Natural killer cell treated with Interleukin-12 subunit alpha and Interleukin-12 subunit beta and Interleukin-15 and Interleukin-18, amount 100 ng/mL, for 72 hours (primary cell): ENCODE data around the gene C16orf92. TPM values are rescaled to one million over a fixed set of nuclear protein-coding genes. Genes with fewer than 3 reads are reported as not detected.
A peak's percentile ranks its signal among the peaks of the same experiment; 100 is the strongest.
"Not testable (repeated sequence)": the region's sequence is repeated elsewhere in the genome, so short reads cannot be mapped to it uniquely, and the experiment has no call there.

Experiments used
- ATAC-seq, 2 donors: fragments of 150-1000 bp; cut with Tn5 transposase in 1 of 2; sonication (Bioruptor Pico), chemical (Tn5 transposase) in 1 of 2; 2 replicates each; pipeline ENCODE4 v1.10.0; 2021
- DNase-seq: peaks from one replicate; pipeline ENCODE4 v3.0.0; 2022; ENCODE audit warnings: low spot score
- H3K27ac Mint-ChIP-seq, 2 donors: 1 replicate in 1 of 2; 2 replicates in 1 of 2; pipeline ENCODE4 v1.8.0; 2022; ENCODE audit warnings: mixed read lengths in 2 of 2, mild to moderate bottlenecking in 1 of 2, moderate library complexity in 1 of 2
- H3K27me3 Mint-ChIP-seq, 2 donors: 1 replicate in 1 of 2; 2 replicates in 1 of 2; pipeline ENCODE4 v1.8.0; 2022; ENCODE audit warnings: mixed read lengths in 2 of 2
- H3K36me3 Mint-ChIP-seq: one replicate; pipeline ENCODE4 v1.8.0; 2022; ENCODE audit warnings: mixed read lengths
- H3K4me1 Mint-ChIP-seq, 2 donors: 1 replicate in 1 of 2; 2 replicates in 1 of 2; pipeline ENCODE4 v1.8.0; 2022; ENCODE audit warnings: low read depth in 2 of 2, mixed read lengths in 2 of 2, mild to moderate bottlenecking in 1 of 2
- H3K4me3 Mint-ChIP-seq: one replicate; pipeline ENCODE4 v1.8.0; 2022; ENCODE audit warnings: mixed read lengths
- H3K9me3 Mint-ChIP-seq: 2 replicates; pipeline ENCODE4 v1.8.0; 2022; ENCODE audit warnings: mixed read lengths
- total RNA-seq, 2 donors: library from RNA; stranded (reverse); gene quantifications; one replicate each; pipeline ENCODE4 v1.2.3, GENCODE V29; 2022

The C16orf92 gene
- total RNA-seq, 2 donors from 2014 or later = not detected

GRCh38 chr16:30017277-30017656 is 5.7 kb upstream of the C16orf92 start:
- H3K4me3 Mint-ChIP-seq = no peak overlapping the region
- H3K9me3 Mint-ChIP-seq = no peaks in the 10 kb centered on the region
- DNase-seq (no peak), ATAC-seq (no peak)
- H3K36me3 Mint-ChIP-seq = no peaks in the 10 kb centered on the region
- H3K27me3 Mint-ChIP-seq = peaks cover under 1 to 9% of the 10 kb centered on the region in 2 donors
- H3K4me1 Mint-ChIP-seq = peaks cover 7% of the 10 kb centered on the region in 2 donors
- H3K27ac Mint-ChIP-seq = peak overlapping the region in 1 of 2 donors; percentile 12

GRCh38 chr16:30017937-30018336 is 5.1 kb upstream of the C16orf92 start:
- not testable (repeated sequence) for H3K27me3 Mint-ChIP-seq, ATAC-seq

GRCh38 chr16:30018731-30019158 is 4.3 kb upstream of the C16orf92 start:
- Mint-ChIP-seq H3K4me1 (peaks cover 7% of the 10 kb centered on the region in 2 donors), H3K36me3 (no peaks in the 10 kb centered on the region), H3K27ac (no peak overlapping the region), H3K4me3 (no peak overlapping the region), H3K9me3 (no peaks in the 10 kb centered on the region), H3K27me3 (peaks cover 0 to 9% of the 10 kb centered on the region in 2 donors)
- DNase-seq = no peak
- no peak for ATAC-seq

More at GRCh38 chr16:30017937-30018336, 5.1 kb upstream of the C16orf92 start:
- H3K27ac Mint-ChIP-seq, DNase-seq, H3K36me3 Mint-ChIP-seq, H3K4me3 Mint-ChIP-seq, H3K4me1 Mint-ChIP-seq, H3K9me3 Mint-ChIP-seq: not testable (repeated sequence)

GRCh38 chr16:30023586-30023985 is 588 bp downstream of the C16orf92 start:
- peaks cover 7 to 10% of the 10 kb centered on the region in 2 donors for H3K4me1 Mint-ChIP-seq
- H3K36me3 Mint-ChIP-seq = no peaks in the 10 kb centered on the region
- DNase-seq (peak; percentile 28), ATAC-seq (no peak)
- H3K27me3 Mint-ChIP-seq = peaks cover 18 to 20% of the 10 kb centered on the region in 2 donors
- no peaks in the 10 kb centered on the region for H3K9me3 Mint-ChIP-seq
- H3K4me3 Mint-ChIP-seq = no peak overlapping the region
- H3K27ac Mint-ChIP-seq = no peak overlapping the region

GRCh38 chr16:30024451-30024850 is 1.5 kb downstream of the C16orf92 start:
- no peak overlapping the region for H3K27ac Mint-ChIP-seq
- H3K4me1 Mint-ChIP-seq = peaks cover 7 to 10% of the 10 kb centered on the region in 2 donors
- H3K27me3 Mint-ChIP-seq = peaks cover 22 to 23% of the 10 kb centered on the region in 2 donors
- no peak overlapping the region for H3K4me3 Mint-ChIP-seq
- DNase-seq (peak; percentile 29), ATAC-seq (no peak)
- H3K36me3 Mint-ChIP-seq = no peaks in the 10 kb centered on the region
- no peaks in the 10 kb centered on the region for H3K9me3 Mint-ChIP-seq

GRCh38 chr16:30025156-30025555 is 2.2 kb downstream of the C16orf92 start:
- no peak overlapping the region for H3K27ac Mint-ChIP-seq
- peaks cover 29 to 30% of the 10 kb centered on the region in 2 donors for H3K27me3 Mint-ChIP-seq
- DNase-seq = peak; percentile 55
- no peak for ATAC-seq
- no peaks in the 10 kb centered on the region for H3K9me3 Mint-ChIP-seq
- no peak overlapping the region for H3K4me3 Mint-ChIP-seq
- peaks cover 7 to 10% of the 10 kb centered on the region in 2 donors for H3K4me1 Mint-ChIP-seq
- no peaks in the 10 kb centered on the region for H3K36me3 Mint-ChIP-seq

GRCh38 chr16:30025574-30025973 is 2.6 kb downstream of the C16orf92 start:
- Mint-ChIP-seq H3K9me3 (no peaks in the 10 kb centered on the region), H3K27ac (no peak overlapping the region), H3K36me3 (no peaks in the 10 kb centered on the region), H3K27me3 (peaks cover 31% of the 10 kb centered on the region in 2 donors), H3K4me3 (no peak overlapping the region), H3K4me1 (peaks cover 7 to 10% of the 10 kb centered on the region in 2 donors)
- ATAC-seq (no peak), DNase-seq (peak; percentile 56)

- Mint-ChIP-seq H3K27me3 (peaks cover 31 to 32% of the 10 kb centered on the region in 2 donors), H3K4me3 (no peak overlapping the region), H3K9me3 (no peaks in the 10 kb centered on the region), H3K4me1 (peaks cover under 1 to 3% of the 10 kb centered on the region in 2 donors), H3K36me3 (no peaks in the 10 kb centered on the region), H3K27ac (no peak overlapping the region)
- DNase-seq = peak; percentile 25
- no peak for ATAC-seq
Measured at GRCh38 chr16:30026449-30026848, 3.5 kb downstream of the C16orf92 start.

- H3K27me3 Mint-ChIP-seq = peaks cover 37 to 39% of the 10 kb centered on the region in 2 donors
- peak; percentile 49 for DNase-seq
- no peak overlapping the region for H3K4me3 Mint-ChIP-seq
- no peak overlapping the region for H3K27ac Mint-ChIP-seq
- H3K9me3 Mint-ChIP-seq = no peaks in the 10 kb centered on the region
- peaks cover 4 to 6% of the 10 kb centered on the region in 2 donors for H3K4me1 Mint-ChIP-seq
- no peak for ATAC-seq
- H3K36me3 Mint-ChIP-seq = no peaks in the 10 kb centered on the region
Measured at GRCh38 chr16:30027588-30028437, 4.8 kb downstream of the C16orf92 start.

- Mint-ChIP-seq H3K4me1 (peaks cover 4 to 6% of the 10 kb centered on the region in 2 donors), H3K36me3 (no peaks in the 10 kb centered on the region), H3K9me3 (no peaks in the 10 kb centered on the region), H3K27me3 (peaks cover 37 to 39% of the 10 kb centered on the region in 2 donors), H3K4me3 (no peak overlapping the region), H3K27ac (no peak overlapping the region)
- DNase-seq (peak; percentile 46), ATAC-seq (no peak)
Measured at GRCh38 chr16:30028438-30029076, 5.6 kb downstream of the C16orf92 start.

GRCh38 chr16:30030011-30030685 is 7.2 kb downstream of the C16orf92 start:
- H3K36me3 Mint-ChIP-seq = no peaks in the 10 kb centered on the region

GRCh38 chr16:30030841-30031413 is 7.9 kb downstream of the C16orf92 start, which contains the start of gene TLCD3B:
TSS of gene TLCD3B (minus strand) at chr16:30031271. CDS start at chr16:30030527, 744 bp downstream.
- Mint-ChIP-seq H3K27me3 (peaks cover 37 to 45% of the 10 kb centered on the region in 2 donors), H3K27ac (no peak within 1 kb of the TSS), H3K9me3 (no peaks in the 10 kb centered on the region), H3K4me3 (peak within 1 kb of the TSS; percentile 43), H3K4me1 (peaks cover 4 to 12% of the 10 kb centered on the region in 2 donors), H3K36me3 (no peaks in the 10 kb centered on the region)
- peak; percentile 49 for DNase-seq
- no peak for ATAC-seq

More at GRCh38 chr16:30030011-30030685, 7.2 kb downstream of the C16orf92 start:
- DNase-seq = peak; percentile 55
- H3K4me1 Mint-ChIP-seq = peaks cover 4 to 8% of the 10 kb centered on the region in 2 donors
- peaks cover 37 to 41% of the 10 kb centered on the region in 2 donors for H3K27me3 Mint-ChIP-seq
- peak overlapping the region; percentile 15 for H3K4me3 Mint-ChIP-seq
- no peak overlapping the region for H3K27ac Mint-ChIP-seq
- ATAC-seq = no peak
- no peaks in the 10 kb centered on the region for H3K9me3 Mint-ChIP-seq

GRCh38 chr16:30031477-30031918 is 8.5 kb downstream of the C16orf92 start:
- Mint-ChIP-seq H3K4me3 (no peak overlapping the region), H3K9me3 (no peaks in the 10 kb centered on the region), H3K4me1 (peaks cover 4 to 12% of the 10 kb centered on the region in 2 donors), H3K36me3 (no peaks in the 10 kb centered on the region), H3K27me3 (peaks cover 37 to 45% of the 10 kb centered on the region in 2 donors), H3K27ac (no peak overlapping the region)
- ATAC-seq (no peak), DNase-seq (peak; percentile 39)
